HG03196 (cell line): ENCODE results near the gene CD99.
A peak's percentile ranks its signal among the peaks of the same experiment; 100 is the strongest.

ENCODE experiments used
- ATAC-seq: cut with Tn5 transposase; IDR thresholded peaks from one replicate; pipeline ENCODE4 v1.9.1; 2021; ENCODE audit not compliant: unreplicated experiment

CD99 gene, protein sequence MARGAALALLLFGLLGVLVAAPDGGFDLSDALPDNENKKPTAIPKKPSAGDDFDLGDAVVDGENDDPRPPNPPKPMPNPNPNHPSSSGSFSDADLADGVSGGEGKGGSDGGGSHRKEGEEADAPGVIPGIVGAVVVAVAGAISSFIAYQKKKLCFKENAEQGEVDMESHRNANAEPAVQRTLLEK

DNA sequence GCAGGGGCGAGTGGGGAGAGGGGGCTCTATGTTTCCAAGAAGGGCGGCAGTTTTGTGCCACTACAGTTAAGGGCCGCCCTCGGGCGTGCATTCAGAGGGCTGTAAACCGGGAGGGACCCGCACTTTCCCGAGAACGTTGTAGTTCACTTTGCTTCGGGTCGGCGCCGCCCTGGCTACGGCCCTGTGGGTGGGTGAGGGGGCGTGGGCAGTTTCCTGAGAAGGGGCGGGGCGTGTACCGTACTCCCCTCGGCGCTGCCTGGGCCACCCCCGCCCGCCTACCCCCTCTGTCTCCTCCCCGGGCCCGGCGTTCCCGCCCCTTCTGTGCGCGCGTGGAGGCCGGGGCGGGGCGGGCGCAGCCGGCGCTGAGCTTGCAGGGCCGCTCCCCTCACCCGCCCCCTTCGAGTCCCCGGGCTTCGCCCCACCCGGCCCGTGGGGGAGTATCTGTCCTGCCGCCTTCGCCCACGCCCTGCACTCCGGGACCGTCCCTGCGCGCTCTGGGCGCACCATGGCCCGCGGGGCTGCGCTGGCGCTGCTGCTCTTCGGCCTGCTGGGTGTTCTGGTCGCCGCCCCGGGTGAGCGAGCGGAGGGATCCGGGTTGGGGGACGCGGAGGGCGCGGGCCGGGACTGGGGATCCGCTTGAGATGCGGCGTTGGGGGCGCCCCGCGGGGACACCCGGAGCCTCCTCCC, at the start of gene CD99:
TSS of gene CD99 (plus strand) at position 440 of the 687 bp plus-strand sequence. CDS start at position 506, 66 bp downstream.
- ATAC-seq = peak; percentile 89

DNA sequence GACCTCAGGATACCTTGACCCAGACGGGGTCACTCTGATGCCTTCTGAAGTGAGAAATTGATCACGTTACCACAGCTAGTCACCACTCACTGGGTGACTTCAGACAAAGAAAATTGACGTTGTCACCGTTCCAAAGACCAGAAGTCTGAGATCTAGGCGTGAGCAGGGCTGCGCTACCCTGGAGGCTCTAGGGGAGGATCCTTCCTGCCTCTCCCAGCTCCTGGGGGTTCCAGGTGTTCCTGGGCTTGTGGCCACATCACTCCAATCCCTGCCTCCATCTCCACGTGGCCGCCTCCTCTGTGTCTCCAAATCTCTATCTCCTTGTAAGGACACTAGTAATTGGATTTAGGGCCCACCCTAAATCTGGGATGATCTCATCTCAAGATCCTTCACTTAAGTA, 48.9 kb upstream of the CD99 start:
- ATAC-seq = no peak

DNA sequence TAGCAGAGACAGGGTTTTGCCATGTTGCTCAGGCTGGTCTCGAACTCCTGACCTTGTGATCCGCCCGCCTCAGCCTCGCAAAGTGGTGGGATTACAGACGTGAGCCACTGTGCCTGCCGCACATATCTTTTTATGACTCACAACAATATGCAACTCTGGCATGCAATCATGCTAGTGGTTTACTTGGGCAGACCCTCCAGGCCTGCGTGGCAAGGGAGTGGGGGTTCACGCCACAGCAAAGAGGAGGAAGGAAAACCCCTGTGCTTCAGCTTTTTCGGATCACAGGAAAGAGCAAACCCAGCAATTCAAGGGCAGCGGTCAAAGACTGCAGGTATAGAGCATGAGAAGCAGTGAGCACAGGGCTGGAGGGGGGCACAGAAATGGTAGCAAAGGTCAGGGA, 48.3 kb upstream of the CD99 start:
- no peak for ATAC-seq

DNA sequence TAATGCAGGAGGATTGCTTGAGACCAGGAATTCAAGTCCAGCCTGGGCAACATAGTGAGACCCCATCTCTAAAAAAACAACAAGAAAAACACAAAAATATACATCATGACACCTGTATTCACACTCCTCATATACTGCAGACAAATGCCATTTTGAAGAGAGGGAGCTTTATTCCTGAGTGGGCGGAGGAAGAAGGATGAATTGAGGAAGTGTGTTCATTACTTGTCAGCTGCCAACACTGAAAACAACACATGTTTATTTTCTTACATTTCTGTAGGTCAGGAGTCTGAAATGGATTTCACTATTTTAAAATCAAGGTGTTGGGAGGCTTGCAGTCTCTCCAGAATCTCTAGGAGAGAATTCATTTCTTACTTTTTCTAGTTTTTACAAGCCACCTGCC, 47.2 kb upstream of the CD99 start:
- ATAC-seq = no peak

DNA sequence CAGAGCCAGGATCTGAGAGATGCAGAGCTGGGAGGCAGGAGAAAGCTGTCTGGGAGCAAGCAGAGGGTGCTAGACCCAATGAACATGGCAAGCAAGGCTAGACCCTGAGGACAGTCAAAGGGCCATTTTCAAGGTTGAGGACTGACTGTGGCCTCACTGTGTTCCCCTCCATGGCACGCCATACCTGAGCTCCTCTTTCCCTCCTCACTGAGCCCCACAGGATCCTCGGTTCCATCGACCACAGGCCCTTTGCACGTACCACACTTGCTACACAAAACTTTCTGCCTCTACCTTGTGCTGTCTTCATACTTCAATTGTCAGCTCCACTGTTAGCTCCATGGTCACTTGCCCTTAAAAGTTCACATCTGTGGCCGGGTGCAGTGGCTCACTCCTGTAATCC, 45.5 kb upstream of the CD99 start:
- no peak for ATAC-seq

DNA sequence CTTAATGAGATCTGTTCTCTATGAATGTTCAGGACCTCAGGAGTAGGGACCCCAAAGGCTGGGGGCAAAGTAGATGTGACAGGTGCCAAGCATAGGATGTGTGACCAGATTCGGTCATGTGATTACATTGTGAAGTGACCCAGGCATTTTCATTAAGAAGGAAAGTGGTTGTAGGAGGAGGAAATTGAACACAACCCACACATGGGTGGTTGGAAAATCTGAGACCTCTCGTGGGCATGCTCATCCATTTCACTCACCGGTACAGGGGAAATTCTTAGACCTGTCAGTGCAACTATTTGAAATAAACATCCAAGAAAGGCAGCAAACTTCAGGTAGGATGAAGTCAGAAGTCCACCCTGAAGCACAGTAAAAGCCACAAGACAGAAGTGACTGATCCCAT, 43.5 kb upstream of the CD99 start:
- no peak for ATAC-seq

DNA sequence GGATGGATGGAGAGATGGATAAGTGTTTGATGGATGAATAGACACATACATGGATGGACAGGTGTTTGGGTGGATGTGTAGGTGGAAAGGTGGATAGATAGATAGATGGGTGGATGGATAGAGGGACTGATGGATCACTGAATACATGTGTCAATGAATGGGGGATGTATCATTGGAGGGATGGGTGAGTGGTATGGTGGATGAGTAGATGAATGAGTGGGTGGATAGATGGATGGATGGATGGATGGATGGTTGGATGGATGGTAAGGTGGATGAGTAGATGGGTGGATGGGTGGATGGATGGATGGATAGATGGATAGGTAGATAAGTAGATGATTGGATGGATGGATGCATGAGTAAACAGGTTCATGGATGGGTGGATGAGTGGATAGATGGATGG, 41.1 kb upstream of the CD99 start:
- ATAC-seq = no peak

DNA sequence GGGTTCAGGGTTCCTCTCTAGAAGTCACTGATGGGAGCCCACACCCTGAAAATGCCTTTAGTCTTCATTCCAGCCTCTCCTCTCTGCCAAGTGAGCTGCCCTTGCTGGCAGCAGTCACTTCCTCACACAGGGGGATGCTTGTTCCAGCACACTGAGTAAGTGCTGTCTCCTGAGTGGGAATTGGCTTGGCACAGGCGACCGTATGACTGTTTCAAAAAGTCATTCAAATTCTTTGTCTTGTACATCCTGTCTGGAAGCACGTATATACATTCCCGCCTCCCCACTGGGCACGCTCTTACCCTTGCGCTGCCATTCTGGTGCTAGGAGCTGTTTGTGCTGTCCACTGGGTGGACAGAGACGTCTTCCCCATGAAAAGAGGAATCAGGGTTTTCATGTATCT, 40.2 kb upstream of the CD99 start:
- no peak for ATAC-seq

DNA sequence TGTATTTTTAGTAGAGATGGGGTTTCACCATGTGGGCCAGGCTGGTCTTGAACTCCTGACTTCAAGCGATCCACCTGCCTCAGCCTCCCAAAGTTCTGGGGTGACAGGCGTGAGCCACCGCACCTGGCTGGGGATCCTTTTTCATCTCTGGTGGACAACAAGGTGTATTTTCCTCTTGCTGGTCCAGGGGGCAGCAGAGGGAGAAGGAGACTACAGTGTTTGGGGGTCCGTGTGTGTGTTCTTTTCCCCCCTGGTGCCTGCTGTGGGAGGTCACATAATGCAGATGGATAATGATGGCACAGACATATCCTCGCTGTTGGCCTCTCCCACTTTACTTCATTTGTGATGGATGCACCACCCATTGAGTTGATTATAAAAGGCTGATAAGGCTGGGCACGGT, 39.0 kb upstream of the CD99 start:
- no peak for ATAC-seq

DNA sequence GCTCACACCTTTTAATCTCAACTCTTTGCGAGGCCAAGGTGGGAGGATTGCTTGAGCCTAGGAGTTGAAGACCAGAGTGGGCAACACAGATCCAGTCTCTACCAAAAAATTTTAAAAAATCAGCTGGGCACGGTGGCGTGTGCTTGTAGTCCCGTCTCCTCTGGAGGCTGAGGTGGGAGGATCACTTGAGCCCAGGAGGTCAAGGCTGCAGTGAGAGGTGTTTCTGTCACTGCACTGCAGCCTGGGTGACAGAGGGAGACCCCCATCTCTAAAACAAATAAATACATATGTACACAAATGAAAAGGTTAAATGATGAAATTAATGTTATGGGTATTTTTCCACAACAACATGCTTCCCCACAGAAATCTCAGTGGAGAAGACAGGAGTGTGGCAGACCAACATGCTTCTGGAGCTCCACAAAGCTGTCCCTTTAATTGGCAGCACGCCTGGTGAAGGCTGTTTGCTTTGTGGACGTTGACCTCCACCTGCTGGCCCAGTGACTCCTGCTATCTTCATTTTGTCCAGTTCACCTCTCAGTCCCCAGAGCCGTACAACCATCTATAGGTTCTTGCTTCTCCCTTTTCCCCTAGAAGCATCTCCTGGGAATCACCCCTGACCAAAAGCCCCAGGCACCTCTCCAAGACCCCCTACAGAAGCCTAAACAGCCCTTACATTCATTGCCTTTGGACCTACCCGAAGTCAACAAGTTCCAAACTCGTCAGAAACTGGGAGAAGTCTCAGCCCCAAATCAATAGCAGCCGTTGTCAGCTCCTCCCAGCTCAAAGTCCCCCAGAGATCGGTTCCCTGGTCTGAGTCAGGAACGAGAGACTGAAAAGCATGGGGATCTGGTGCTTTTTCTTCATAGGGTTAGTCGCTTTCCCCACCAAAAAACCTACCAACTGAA, 36.4 kb upstream of the CD99 start:
- no peak for ATAC-seq

DNA sequence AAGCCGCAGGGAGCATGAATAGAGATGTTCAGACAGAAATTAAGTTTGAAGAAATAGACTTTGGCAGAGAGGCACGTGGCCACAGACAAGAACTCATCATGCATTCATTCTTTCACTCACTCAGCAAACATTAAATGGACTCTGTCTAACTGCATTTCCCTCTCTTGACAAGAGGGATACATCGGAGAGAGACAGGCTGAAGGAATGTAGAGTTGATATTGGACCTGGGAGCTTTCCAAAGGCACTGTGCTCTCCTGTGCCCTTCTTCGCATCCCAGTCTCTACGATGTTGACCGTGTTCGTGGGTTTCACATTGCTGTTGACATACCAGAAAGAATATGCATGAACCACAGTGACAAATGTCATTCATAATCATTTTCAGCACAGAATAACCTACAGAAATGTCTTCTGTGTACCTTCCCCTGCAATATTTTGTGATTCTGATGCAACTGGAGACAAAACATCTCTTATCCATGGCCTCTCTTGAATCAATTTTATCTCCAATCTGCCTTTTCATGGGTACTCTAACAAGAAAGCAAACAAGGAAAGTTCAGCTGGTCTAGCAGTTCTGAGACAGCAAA, 34.7 kb upstream of the CD99 start:
- no peak for ATAC-seq

DNA sequence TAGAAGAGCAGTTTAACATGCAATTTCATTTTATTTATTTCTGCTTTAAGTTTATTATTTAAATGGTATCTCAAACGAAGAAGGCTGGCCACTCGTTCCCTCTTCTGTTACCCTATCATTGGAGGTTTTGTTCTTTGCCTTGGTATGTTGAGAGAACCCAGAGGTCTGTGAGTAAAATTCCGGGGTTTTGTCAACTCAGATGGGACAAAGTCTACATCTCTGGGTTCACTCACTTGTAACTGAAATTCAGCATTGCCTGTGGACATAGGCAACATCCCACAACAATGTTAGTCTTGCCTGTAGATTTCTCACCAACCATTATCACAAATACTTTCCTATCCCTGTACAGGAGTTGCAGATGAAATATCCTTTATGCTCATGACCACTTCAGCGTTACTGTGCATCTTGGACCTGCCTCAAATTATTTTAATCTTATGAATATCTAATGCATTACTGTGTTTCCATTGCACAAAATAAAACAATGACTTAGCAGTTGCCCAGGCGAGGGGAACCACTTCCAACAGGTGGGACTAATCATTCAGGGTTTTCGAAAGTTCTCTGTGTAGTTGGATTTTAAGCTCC, 33.5 kb upstream of the CD99 start:
- ATAC-seq = no peak

DNA sequence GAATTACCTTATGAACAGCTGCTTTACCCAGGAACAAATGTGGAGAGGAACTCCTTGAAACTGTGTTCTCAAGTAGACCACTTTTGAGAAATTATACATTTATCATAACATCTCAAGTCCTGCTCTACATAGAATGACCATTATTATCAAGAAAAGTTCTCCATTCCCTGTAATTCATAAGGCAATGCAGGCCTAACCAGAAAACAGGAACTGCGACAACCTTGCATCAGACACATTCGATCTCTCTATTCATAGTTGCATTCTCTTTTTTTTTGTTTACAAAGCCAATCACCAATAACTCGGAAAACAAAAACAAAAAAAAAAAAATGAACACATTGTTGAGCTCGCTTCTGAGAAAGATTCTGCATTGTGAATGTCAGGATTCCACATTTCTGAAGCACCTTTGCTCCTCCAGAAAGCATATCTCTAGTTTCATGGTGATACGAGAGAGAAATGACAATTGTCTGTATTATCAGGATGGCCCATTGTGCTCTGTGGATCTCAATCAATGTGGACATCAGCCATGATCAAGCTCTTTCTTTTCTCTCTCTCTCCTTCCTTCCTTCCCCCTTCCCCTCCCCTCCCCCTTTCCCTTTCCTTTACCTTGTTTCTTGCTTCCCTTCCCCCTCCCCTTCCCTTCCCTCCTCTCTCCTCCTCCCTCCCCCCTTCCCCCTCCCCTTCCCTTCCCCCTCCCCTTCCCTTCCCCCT, 32.4 kb upstream of the CD99 start:
- no peak for ATAC-seq

DNA sequence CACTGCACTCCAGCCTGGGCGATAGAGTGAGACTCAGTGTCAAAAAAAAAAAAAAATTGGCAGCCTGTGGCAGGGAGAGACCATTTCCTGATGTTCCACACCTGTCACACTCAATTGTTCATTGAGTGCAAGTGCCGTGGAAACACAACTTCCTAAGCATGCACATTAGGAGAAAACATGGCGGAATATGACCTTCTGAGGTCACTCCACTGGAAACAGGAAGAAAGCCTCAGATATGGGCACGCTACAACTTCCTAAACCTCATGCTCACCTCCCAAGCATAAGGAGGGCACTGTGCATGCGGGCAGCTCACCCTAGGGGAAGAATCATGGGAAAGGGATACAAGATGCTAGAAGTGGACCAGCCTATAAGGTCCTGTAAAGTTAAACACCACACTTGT, 28.5 kb upstream of the CD99 start:
- ATAC-seq = no peak

DNA sequence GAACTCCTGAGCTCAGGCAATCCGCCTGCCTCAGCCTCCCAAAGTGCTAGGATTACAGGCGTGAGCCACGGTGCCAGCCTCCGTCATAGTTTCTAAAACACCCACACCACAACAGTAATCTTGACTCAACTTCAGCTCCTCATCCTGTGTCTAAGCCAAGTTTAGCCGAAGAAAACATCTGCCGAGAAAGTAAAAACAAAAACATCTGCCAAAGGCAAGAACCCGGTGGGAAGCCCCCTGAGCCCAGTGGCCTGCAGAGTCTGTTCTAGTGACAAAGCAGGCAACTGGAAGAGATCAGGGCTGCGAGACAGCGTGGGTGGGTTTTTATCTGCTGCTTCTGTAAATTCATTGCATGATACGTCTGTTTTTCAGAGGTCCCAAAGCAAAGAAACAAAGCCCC, 26.6 kb upstream of the CD99 start:
- no peak for ATAC-seq

DNA sequence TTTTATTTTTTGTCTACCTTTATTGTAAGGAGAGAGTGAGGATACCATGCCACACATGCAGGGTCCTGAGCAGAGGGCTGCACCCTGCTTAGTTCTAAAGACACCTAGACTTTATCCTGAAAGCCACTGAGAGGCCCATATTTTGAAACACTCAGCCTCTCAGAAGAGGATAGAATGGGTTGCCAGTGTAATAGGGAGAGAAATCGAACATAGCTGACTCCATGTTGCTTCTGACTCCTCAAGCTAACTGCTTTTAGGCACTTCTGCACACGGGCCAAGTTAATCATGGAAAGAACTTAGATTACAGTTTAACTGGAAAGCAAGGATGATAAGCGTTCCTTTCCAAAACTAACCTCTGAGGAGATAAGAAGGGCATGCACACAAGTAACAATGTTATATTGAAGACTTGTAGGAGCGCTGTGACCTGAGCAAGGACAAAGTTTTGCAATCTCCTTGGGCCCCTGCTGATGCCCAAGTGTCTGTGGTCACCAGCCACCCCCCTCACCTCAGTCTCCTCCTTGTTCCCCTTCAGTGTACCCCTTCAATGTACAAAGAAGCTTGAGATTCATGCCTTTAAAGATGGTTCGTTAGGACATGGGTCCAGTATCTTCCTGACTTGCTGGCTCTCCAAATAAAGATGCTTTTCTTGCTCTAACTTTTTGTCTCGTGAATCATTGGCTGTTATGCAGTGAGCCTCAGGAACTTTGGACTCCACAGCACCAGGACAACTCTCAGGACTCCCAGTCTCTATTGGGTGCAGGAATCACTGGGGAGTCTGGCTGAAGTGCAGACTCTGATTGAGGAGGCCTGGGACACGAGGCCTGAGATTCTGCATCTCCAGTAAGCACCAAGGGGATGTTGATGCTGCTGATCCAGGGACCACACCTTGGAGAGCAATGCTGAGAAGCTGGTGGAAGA, 25.4 kb upstream of the CD99 start:
- ATAC-seq = no peak

DNA sequence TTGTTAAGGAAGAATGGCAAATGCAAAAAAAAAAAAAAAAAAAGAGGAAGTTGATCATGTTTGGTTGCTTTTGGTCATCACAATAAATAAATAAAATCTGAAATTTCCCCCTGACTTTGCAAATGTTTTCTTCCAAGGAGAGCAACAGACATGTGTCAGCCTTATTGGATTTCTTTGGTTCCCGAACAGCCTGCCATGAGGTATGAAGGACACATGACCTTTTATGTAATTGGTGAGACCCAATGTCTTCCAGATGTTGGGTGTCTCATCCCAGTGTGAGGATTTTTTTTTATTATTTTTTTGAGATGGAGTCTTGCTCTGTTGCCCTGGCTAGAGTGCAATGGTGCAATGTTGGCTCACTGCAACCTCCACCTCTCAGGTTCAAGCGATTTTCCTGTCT, 24.6 kb upstream of the CD99 start:
- ATAC-seq = no peak

DNA sequence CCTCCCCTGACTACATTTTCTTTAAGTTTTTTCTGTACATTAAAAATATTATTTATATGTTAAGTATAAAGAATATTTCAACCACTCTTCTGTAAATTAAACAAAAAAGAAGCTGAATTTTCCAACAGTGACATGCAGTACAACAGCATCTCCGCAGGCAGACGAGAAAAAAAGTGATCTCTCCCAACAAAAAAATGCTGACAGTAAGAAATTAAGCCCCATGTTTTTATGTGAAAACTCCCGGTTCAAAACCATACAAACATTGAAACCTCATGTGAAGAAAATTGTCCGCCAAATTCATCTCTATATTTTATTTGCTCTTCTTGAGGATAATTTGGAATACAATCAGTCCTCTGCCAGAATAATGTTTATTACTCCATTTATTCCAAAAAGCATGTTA, 20.1 kb upstream of the CD99 start:
- ATAC-seq = no peak

DNA sequence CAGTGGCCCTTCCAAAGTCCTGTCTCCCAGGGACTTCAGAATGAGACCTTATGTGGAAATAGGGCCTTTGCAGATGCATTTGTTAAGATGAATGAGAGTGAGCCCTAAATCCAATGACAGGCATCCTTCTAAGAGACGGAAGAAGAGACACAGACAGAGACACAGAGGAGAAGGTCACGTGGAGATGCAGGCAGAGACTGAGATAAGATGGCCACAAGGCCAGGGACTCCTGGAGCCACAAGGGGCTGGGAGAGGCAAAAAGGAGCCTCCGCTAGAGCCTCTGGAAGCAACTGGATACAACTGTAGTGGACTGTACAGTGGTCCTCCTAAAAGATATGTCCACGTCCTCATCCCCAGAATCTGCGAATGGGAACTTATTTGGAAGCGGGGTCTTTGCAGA, 19.0 kb upstream of the CD99 start:
- no peak for ATAC-seq

DNA sequence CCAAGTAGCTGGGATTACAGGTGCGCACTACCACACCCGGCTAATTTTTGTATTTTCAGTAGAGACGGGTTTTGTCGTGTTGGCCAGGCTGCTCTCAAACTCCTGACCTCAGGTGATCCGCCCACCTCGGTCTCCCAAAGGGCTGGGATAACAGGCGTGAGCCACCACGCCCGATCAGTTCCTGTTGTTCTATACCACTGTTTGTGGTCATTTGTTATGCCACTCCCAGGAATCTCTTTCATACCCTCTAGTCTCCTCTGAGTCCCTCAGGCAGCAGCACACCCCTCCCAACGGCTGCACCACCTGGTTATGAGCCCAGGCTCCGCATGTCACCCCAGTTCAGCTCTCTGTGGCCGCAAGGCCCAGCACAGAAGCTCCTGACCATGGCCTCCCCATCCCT, 17.5 kb upstream of the CD99 start:
- no peak for ATAC-seq
